DMS79 (cell line): Measurements from ENCODE around the gene PRR19.

Experiments used
- DNase-seq: peaks from one replicate; lab custom pipeline; 2025; lab: John Stamatoyannopoulos, UW

Gene PRR19

GRCh38 chr19:42271045-42271419 is 30.9 kb upstream of the PRR19 start:
- no peak for DNase-seq

DNA sequence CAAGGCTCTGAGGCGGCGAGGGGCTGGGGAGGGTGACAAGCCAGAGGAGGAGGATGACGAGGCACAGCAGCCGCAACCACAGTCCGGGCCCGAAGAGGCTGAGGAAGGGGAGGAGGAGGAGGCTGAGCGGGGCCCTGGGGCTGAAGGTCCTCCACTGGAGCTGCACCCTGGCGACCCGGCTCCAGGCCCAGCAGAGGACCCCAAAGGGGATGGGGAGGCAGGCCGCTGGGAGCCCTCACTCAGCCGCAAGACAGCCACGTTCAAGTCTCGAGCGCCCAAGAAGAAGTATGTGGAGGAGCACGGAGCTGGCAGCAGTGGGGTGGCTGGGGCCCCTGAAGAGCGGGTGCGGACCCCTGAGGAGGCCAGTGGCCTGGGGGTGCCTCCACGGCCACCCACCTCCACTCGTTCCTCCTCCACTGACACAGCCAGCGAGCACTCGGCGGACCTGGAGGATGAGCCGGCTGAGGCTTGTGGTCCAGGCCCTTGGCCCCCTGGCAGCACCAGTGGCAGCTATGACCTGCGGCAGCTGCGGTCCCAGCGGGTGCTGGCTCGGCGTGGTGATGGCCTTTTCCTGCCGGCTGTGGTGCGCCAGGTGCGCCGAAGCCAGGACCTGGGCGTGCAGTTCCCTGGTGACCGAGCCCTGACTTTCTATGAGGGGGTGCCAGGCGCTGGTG is 29.9 kb upstream of the PRR19 start:
- DNase-seq, result no peak

DNA sequence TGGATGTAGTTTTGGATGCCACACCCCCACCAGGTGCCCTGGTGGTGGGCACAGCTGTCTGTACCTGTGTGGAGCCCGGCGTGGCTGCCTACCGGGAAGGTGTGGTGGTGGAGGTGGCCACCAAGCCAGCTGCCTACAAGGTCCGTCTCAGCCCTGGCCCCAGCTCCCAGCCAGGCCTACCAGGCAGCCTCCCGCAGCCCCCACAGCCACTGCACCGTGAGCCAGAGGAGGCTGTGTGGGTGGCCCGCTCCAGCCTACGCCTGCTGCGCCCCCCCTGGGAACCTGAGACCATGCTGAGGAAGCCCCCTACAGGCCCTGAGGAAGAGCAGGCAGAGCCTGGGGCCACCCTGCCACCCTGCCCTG is 29.4 kb upstream of the PRR19 start:
- no peak for DNase-seq

GRCh38 chr19:42272989-42273406 is 28.9 kb upstream of the PRR19 start:
- no peak for DNase-seq

- DNase-seq, result no peak
These were observed 28.4 kb upstream of the PRR19 start for GRCh38 chr19:42273407-42274064.

GRCh38 chr19:42274065-42274682 is 27.8 kb upstream of the PRR19 start:
- DNase-seq, result no peak

- DNase-seq, result no peak
These were observed 26.8 kb upstream of the PRR19 start for GRCh38 chr19:42275103-42275502.

GRCh38 chr19:42275517-42275916 is 26.4 kb upstream of the PRR19 start:
- no peak for DNase-seq

DNA sequence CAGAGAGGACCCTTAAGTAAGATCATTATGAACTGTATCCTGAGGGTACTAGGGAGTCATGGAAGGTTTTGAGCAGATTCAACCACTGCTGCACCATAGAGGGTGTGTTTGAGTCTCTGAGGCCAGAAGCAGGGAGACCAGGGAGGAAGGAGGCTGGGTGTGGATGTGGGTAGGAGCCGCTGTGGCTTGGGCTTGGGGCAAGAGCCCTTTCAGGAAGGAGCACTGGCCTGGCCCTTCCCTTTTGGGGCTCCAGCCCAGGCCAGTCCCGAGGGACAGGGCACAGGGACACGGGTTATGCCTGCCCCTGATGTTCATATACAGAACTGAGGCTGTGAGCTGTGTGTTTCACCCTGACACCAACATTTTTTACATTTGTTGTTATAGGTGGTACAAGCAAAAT is 25.6 kb upstream of the PRR19 start:
- DNase-seq, result no peak

DNA sequence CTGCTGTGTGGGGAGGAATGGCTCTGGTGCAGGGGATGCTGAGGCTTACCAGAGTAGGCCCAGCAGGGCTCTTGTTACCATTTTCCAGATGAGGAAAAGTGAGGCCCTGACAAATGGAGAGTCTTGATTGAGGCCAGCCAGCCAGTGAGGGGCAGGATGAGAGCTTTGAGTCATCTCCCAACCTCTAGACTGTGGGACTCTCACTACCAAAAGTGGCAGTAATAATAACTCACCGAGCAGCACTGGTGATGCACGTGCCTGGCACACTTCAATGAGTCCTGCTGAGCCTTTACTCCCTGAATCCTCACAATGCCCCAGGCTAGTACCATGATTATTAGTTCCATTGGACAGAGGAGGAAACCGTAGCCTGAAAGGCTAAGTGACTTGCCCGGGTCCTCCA is 25.1 kb upstream of the PRR19 start:
- DNase-seq, result no peak

DNA sequence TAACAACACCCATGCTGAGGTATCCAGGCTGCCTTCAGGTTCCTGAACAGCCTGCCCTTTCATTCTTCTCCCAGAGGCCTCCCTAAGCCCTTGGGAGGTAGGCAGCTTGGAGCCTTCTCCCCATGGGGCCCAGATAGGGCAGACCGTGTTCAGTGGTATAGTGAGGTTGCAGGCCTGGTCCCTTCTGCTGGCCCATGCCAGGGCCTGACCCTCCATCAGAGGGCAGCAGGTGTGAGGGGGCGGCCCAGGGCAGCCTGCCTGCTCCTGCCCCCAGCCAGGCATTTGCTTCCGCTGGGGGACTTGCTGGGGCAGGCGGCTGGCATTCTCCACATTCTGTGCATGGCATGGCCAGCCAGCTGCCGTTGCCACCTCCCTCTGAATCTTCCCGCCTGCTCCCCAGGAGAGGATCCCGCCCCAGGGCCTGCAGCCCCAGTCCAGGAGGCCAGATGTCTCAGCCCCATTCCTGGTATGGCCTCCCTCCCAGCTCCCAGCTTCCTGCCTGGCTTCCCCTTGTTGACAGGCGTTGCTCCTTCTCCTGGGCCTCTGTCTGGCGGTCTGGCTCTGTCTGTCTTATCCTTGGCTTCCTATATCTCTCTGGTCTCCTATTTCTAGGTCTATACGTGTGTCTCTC is 24.0 kb upstream of the PRR19 start:
- DNase-seq, result no peak

- DNase-seq, result no peak
These were observed 23.3 kb upstream of the PRR19 start for GRCh38 chr19:42278452-42279154.

DNA sequence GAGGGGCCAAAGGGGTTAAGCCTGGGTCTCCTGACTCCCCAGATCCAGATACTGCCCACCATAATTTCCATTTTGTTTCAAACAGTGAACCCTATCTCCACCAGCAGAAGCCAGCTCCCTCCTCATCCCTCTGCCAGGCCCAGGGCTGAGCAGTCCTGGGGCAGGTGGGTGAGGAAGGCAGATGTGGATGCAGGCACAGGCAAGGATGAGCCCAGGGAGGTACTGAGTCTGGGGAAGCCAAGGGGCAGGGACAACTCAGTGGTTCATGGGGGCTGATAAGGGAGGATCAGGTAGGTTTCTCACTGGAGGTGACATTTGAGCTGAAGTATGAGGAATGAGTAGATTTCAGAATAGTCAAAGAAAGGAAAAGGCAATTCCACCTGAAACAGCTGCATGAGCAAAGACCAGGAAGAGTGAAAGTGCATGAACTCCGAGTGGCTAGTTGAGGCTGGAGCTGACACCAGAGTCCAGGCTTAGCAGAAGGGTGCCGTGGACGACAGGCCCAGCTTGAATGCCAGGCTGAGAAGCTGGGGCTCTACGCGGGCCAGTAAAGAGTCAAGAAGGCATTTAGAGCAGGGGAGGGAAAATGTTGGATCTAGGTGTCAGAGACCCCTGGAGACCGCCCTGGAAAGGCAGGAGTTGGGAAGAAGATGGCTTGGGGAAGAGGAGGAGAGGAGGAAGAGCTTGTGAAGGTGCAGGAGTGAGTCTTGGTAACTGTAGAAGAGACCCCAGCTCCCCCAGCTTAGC is 22.6 kb upstream of the PRR19 start:
- DNase-seq, result no peak

GRCh38 chr19:42279902-42280814 is 21.8 kb upstream of the PRR19 start:
- DNase-seq, result peak; percentile 90

- DNase-seq, result no peak
These were observed 21.2 kb upstream of the PRR19 start for GRCh38 chr19:42280815-42281145.

DNA sequence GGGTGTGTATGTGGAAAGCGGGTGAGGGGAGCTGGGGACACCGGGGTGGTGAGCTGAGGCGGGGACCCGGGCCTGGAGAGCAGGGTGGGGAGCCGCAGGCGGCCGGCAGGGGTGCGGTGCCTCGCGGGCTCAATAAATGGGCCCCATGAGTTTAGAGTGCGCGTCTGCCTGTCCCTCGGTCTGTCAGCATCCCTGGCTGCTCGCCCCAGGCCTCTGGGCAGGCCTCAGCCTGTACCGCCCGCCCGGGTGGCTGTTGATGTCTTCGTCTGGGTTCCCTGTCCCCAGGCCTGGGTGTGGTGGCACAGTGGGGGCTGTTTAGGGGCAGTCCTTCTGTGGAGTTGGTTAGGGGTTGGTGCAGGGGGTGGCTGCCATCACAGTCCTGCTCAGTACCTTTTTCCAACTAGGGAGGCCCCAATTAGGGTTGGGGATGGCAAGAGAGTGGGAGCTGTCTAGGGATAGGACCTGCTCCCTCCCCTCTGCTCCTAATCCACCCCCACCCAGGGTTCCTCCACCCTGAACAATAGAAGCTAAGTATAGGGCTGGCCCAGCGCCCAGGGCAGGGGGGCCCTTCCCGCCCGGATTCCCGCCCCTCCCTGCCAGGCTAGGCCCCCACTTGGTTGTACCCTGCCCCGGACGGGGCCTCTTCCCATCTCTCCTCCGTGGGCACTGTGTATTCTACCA is 20.6 kb upstream of the PRR19 start:
- DNase-seq, result peak; percentile 35

- DNase-seq, result no peak
These were observed 19.8 kb upstream of the PRR19 start for GRCh38 chr19:42281827-42282762.

GRCh38 chr19:42282819-42283187 is 19.1 kb upstream of the PRR19 start:
- DNase-seq, result no peak
